GM19452 (cell line): Measurements from ENCODE around the gene RPP25L.

ENCODE experiments used
- ATAC-seq: cut with Tn5 transposase; IDR thresholded peaks from one replicate; pipeline ENCODE4 v1.9.1; 2021; ENCODE audit not compliant: unreplicated experiment

RPP25L gene

DNA sequence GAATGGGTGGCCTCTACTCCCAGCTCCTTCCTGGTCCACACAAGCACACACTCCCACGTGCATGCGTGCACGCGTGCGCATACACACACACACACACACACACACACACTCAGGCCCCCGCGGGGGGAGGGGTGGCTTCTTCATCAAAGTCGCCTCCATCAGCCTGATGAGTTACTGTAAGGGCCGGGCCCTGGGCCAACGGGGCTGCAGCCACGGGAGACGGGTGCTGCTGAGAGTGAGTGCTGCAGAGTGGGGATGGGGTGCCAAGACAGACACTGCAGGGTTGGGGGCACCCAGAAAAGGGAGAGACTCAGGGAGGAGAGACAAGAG is 40.5 kb downstream of the RPP25L start:
- no peak for ATAC-seq

DNA sequence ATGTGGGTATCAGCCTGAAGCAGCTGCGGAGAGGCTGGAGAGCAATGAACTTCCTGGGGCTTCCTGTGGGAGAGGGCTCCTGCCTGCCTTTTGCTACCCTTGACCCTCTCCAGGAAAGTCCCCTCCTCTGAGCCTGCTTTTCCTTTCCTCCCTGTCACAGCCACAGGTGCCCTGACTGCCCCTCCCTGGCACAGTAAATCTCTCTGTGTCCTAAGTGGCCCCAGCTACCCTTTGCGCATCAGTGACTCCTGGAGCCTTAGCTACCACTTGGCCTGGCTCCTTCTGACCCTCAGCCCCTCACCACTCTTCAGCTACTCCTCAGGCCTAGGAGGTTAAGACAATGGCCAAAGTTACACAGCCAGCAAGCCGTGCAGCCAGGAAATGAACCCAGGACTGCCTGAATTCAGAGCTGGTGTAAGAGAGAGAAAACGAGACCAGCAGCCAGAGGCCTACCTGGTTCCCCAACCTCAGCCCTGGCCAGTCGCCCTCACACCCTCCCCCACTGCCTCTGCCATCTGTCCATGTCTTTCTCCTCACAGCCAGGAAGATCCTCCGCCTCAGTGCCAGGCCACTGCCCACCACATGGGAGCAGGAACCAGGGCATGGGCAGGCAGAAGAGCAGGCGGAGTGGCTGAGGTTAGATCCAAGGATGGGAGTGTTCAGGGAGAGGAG is 41.0 kb downstream of the RPP25L start:
- no peak for ATAC-seq

DNA sequence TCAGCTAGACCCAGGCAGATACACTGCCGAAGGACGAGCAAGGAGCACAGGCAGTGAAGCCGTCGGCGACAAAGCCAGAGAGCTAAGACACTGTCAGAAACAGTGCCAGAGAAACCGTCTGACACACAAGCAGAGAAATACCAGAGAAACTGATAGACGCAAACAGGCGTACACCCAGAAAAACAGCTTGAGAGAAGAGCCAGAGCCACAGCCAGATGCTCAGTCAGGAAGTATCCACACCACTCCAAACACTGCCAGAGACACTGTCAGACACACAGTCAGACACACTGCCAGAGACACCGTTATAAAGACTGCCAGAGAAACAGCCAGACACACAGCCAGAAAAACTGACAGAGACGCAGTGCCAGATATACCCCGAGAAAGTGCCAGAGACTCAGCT is 41.5 kb downstream of the RPP25L start:
- ATAC-seq, result no peak

DNA sequence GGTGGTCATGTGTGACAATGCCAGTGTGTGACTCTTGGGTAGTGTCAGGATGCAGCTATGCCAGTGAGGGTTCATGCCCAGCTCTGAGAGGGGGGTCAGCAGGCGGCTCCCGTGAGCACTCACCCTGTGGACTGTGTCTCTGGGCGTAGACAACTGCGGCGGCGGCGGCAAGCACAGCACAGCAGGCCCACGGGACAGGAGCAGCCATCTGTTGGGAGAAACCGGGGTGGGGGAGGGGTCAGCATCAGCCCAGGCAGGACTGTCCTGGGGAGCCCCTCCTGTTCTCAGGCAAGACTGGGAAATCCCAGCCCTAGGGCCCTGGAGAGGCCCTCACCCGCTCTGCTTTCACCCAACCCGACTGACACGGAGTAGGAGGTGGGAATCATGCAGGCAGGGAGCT is 43.1 kb downstream of the RPP25L start:
- no peak for ATAC-seq

DNA sequence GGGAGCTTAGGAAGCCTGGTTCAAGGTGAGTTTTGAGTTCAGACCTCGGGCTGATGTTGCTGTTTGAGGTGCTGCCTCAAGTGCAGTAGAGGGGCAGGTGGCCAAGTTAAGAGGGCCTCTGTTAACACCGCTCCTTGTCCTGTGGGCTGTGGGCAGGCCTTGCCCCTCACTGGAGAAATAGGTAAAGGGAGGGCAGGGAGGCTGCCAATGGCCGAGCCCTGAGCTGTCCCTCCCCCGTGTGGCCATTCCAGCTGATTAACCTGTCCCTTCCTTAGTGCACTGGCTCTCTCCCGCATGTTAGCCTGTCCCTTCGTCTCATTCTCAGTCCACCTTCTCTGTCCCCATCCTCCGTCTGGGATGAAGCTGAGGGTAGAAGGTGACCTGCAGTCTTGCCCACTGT is 43.8 kb downstream of the RPP25L start:
- no peak for ATAC-seq

DNA sequence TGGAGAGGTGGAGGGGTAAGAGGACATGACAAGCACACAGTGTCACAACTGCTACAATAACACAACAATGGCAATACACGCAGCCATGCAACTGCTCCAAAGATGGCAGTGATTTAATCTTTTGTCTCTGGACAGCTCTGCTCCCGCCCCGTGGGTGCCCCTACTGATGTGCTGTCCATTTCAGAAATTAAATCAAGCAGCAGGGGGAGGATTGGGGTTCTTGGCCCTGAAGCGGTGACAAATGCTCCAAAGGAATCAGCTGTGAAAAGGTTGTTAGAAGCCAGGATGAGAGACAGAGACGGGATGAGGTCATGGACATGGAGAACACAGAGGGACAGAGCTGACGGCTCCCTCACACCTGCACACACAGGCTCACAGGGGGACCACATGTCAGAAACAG is 44.9 kb downstream of the RPP25L start:
- no peak for ATAC-seq

- ATAC-seq, result no peak
These were observed 45.6 kb downstream of the RPP25L start for GRCh38 chr9:34566322-34566721.

DNA sequence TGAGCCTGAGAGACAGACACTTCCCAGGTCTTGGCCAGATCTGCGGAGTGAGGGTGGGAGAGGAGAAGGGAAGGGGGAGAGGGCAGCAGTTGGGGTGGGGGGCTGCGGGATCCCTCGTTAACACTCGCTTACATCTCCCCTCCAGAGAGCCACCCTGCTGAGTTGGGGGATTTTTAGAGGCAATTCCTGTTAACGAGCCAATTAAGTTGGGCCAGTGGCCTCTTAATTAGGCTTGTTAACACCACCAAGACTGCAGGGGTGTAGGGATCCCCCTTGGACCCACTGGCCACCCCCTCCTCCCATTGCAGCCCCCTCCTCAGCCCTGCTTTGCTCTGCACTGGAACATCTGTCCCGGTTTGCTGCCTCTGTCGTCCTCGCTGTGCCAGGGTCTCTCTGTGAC is 46.0 kb downstream of the RPP25L start:
- ATAC-seq, result no peak

GRCh38 chr9:34564617-34565016 is 47.3 kb downstream of the RPP25L start:
- ATAC-seq, result no peak

GRCh38 chr9:34563262-34563661 is 48.6 kb downstream of the RPP25L start:
- ATAC-seq, result no peak

- ATAC-seq, result no peak
These were observed 49.7 kb downstream of the RPP25L start for GRCh38 chr9:34562135-34562745.

GRCh38 chr9:34560599-34561214 is 51.2 kb downstream of the RPP25L start:
- ATAC-seq, result no peak
